GM12878 (cell line): Measurements from ENCODE around the gene TEX54. TPM values are rescaled to one million over a fixed set of nuclear protein-coding genes. Genes with fewer than 3 reads are reported as not detected.
A peak's percentile ranks its signal among the peaks of the same experiment; 100 is the strongest.
"Not testable (repeated sequence)": the region's sequence is repeated elsewhere in the genome, so short reads cannot be mapped to it uniquely, and the experiment has no call there.

Experiments used
- ATAC-seq: fragments of 200-7000 bp; cut with Tn5 transposase; 3 replicates; pipeline ENCODE4 v1.9.1; 2020; ENCODE audit warnings: mild to moderate bottlenecking, moderate library complexity
- BruUV-seq: library from RNA; stranded (reverse); fragments of 400-500 nt; replicated peaks from 2 replicates; lab custom pipeline; 2021; lab: Mats Ljungman, UMichigan
- CTCF ChIA-PET: fragments of 300-600 bp; sonication (Branson Sonifier 250); formaldehyde crosslinking; extraction: SDS; loops from one replicate; lab custom pipeline; 2021; ENCODE audit warnings: inconsistent platforms; lab: Yijun Ruan, JAX
- POLR2A ChIA-PET: fragments of 350-600 bp; formaldehyde crosslinking; extraction: SDS; loops from one replicate; lab custom pipeline; 2021; ENCODE audit warnings: inconsistent platforms; lab: Charles Lee
- RAD21 ChIA-PET: fragments of 300-600 bp; sonication (Branson Sonifier 250); formaldehyde crosslinking; loops from one replicate; lab custom pipeline; 2023; ENCODE audit warnings: antibody characterized with exemption; ENCODE audit not compliant: unreplicated experiment; lab: Charles Lee
- SMC1A ChIA-PET: fragments of 300-600 bp; sonication (Branson Sonifier 250); formaldehyde crosslinking; loops from one replicate; lab custom pipeline; 2023; ENCODE audit not compliant: unreplicated experiment, uncharacterized antibody; lab: Charles Lee
- DNase-seq: peaks from one replicate; pipeline ENCODE4 v3.0.0-alpha.2; 2011; ENCODE audit warnings: low read depth, low spot score
- FAIRE-seq: peaks from 3 replicates; lab custom pipeline; 2011; peaks lifted over from hg19 to GRCh38; lab: Jason Lieb, UNC
- H2AFZ ChIP-seq: 2 replicates; pipeline ENCODE4 v1.6.0; 2011; ENCODE audit warnings: low read depth, low read length, control low read depth; ENCODE audit not compliant: control insufficient read depth
- H3K27ac ChIP-seq: 2 replicates; pipeline ENCODE4 v1.5.1; 2011; ENCODE audit warnings: control low read depth; ENCODE audit not compliant: control insufficient read depth, insufficient read depth
- H3K27me3 ChIP-seq, 2 experiments: replicated peaks in 1 of 2; 2 replicates each; pipeline versions ENCODE4 v1.6.0 to v1.6.1; 2011; ENCODE audit warnings: low read length in 1 of 2; ENCODE audit not compliant: control insufficient read depth in 2 of 2, insufficient read depth in 2 of 2
- H3K36me3 ChIP-seq, 2 experiments: 2 replicates each; pipeline ENCODE4 v1.5.1; 2011; ENCODE audit warnings: low read length in 1 of 2; ENCODE audit not compliant: control insufficient read depth in 2 of 2, insufficient read depth in 2 of 2
- H3K4me1 ChIP-seq: 2 replicates; pipeline ENCODE4 v1.6.1; 2011; ENCODE audit warnings: mild to moderate bottlenecking, low read length, moderate library complexity, mixed read lengths; ENCODE audit not compliant: control insufficient read depth, insufficient read depth
- H3K4me2 ChIP-seq: 2 replicates; pipeline ENCODE4 v1.6.0; 2011; ENCODE audit warnings: control low read depth; ENCODE audit not compliant: control insufficient read depth, insufficient read depth
- H3K4me3 ChIP-seq: fragments of 200-600 bp; sonication (generic); 2 replicates; pipeline ENCODE4 v1.5.1; 2016
- H3K79me2 ChIP-seq: 2 replicates; pipeline ENCODE4 v1.6.0; 2011; ENCODE audit warnings: low read length; ENCODE audit not compliant: control insufficient read depth, insufficient read depth
- H3K9ac ChIP-seq: 2 replicates; pipeline ENCODE4 v1.8.0; 2011; ENCODE audit warnings: low read length, control low read depth, mixed read lengths; ENCODE audit not compliant: control insufficient read depth, insufficient read depth
- H3K9me3 ChIP-seq: replicated peaks from 3 replicates; pipeline ENCODE4 v1.5.1; 2011; ENCODE audit warnings: mild to moderate bottlenecking, low read length; ENCODE audit not compliant: control insufficient read depth, insufficient read depth
- H4K20me1 ChIP-seq: 2 replicates; pipeline ENCODE4 v1.6.0; 2011; ENCODE audit not compliant: control insufficient read depth, insufficient read depth
- CBFB ChIP-seq: IDR thresholded peaks from 2 replicates; pipeline ENCODE4 v1.6.1; 2016; ENCODE audit warnings: antibody characterized with exemption, low read depth
- CBX5 ChIP-seq: sonication (generic); IDR thresholded peaks from 2 replicates; pipeline ENCODE4 v1.6.1; 2016; ENCODE audit warnings: low read depth, moderate library complexity, mild to moderate bottlenecking, inconsistent platforms
- HDAC2 ChIP-seq: fragments of 200-600 bp; sonication (generic); IDR thresholded peaks from 2 replicates; pipeline ENCODE4 v1.6.1; 2017
- IKZF1 ChIP-seq: fragments of 450-650 bp; conservative IDR thresholded peaks from 2 replicates; pipeline ENCODE4 v1.6.1; 2017; ENCODE audit warnings: antibody characterized with exemption, mild to moderate bottlenecking
- POLR2AphosphoS2 ChIP-seq: IDR thresholded peaks from 2 replicates; pipeline ENCODE4 v1.6.1; 2011; ENCODE audit warnings: low read depth, mild to moderate bottlenecking, low read length, improper control_type of control experiment, moderate library complexity
- ZNF384 ChIP-seq: IDR thresholded peaks from 2 replicates; pipeline ENCODE4 v1.6.1; 2012; ENCODE audit warnings: low read depth, mild to moderate bottlenecking, low read length, improper control_type of control experiment, borderline replicate concordance
- ZNF592 ChIP-seq: fragments of 450-650 bp; IDR thresholded peaks from 2 replicates; pipeline ENCODE4 v1.6.1; 2017; ENCODE audit warnings: mild to moderate bottlenecking, moderate library complexity
- ZSCAN29 ChIP-seq: fragments of 450-650 bp; IDR thresholded peaks from 2 replicates; pipeline ENCODE4 v1.6.1; 2017; ENCODE audit warnings: mild to moderate bottlenecking, moderate library complexity
- WGBS: methylation state at CpG from one replicate; pipeline ENCODE4 v1.1.6; 2016; ENCODE audit warnings: low lambda C conversion rate; ENCODE audit not compliant: insufficient replicate concordance, insufficient coverage; ENCODE audit errors: missing lambda C conversion rate; 5-methylcytosine and 5-hydroxymethylcytosine counted together
- in situ Hi-C: fragments of 300-500 bp; cut with MboI; formaldehyde crosslinking; loops from 9 replicates; pipeline ENCODE4 v1.14.3; 2018; ENCODE audit warnings: mixed read lengths
- intact Hi-C: fragments of 100-400 bp; cut with micrococcal nuclease; formaldehyde crosslinking; loops from one replicate; pipeline ENCODE4 v1.14.2; 2022; ENCODE audit not compliant: unreplicated experiment
- polyA plus RNA-seq, 11 experiments: library from polyadenylated mRNA; depleted of rRNA in 4 of 11; unstranded in 6 of 11; stranded (reverse) in 5 of 11; fragments of >200 nt; fragmentation: Nextera tagmentation in 4 of 11; fragmentation: Illumina TruSeq in 1 of 11; extraction: Ambion mirVana in 4 of 11; extraction: Trizol in 1 of 11; gene quantifications; 1 replicate in 1 of 11; 2 replicates in 10 of 11; pipeline versions ENCODE4 v1.2.1 to v1.2.3, GENCODE V29; 2011 to 2016; ENCODE audit warnings: inconsistent platforms in 2 of 11, missing spikeins in 2 of 11, low read depth in 1 of 11
- total RNA-seq, 4 experiments: library from RNA; depleted of rRNA in 3 of 4; stranded (reverse); fragments of >200 nt in 3 of 4; fragmentation: Illumina TruSeq in 1 of 4; extraction: Trizol in 1 of 4; gene quantifications; 2 replicates each; pipeline versions ENCODE4 v1.2.1 to v1.2.3, GENCODE V29; 2013 to 2021

TEX54 gene
- total and polyA plus RNA-seq, 10 of the 15 experiments (the other 5 are each of a cell fraction or from before 2014, with no cell fraction given), result 0.38 to 0.68 (median 0.51) TPM; not detected in 7

- TF ChIP-seq ZNF592, result no peak
- TF ChIP-seq CBX5, result no peak
- peak; percentile 69 for TF ChIP-seq ZNF384
- no peak for TF ChIP-seq HDAC2
- TF ChIP-seq ZSCAN29, result no peak
- TF ChIP-seq CBFB, result 0 out of 2 replicates have a peak, but pooled peaks have one; percentile 27
- peak; percentile 54; the same call in 1 of the 2 replicates for TF ChIP-seq IKZF1
- TF ChIP-seq POLR2AphosphoS2, result no peak
Measured at GRCh38 chr11:62860835-62861563, 28.4 kb upstream of the TEX54 start (continued).

GRCh38 chr11:62859281-62859703, 26.7 kb upstream of the TEX54 start:
- DNase-seq, H3K27ac ChIP-seq, H4K20me1 ChIP-seq, H2AFZ ChIP-seq, H3K27me3 ChIP-seq, intact Hi-C loops, in situ Hi-C loops, BruUV-seq, H3K36me3 ChIP-seq, RAD21 ChIA-PET, H3K9ac ChIP-seq, H3K9me3 ChIP-seq, POLR2A ChIA-PET, CTCF ChIA-PET, FAIRE-seq, ATAC-seq, SMC1A ChIA-PET: not testable (repeated sequence)
- Histone ChIP-seq H3K79me2 (peaks cover 92% of the 10 kb centered on the region), H3K4me1 (peaks cover 23% of the 10 kb centered on the region), H3K4me3 (0 out of 2 replicates have a peak overlapping the region, but pooled peaks have one; percentile 1), H3K4me2 (peak overlapping the region; percentile 51; the same call in 1 of the 2 replicates)
- 87% methylated on average over 8 of the region's 8 CpGs for WGBS
